GM23248 (cell line): ENCODE measurements around the gene KLHDC8B. TPM values are rescaled to one million over a fixed set of nuclear protein-coding genes. Genes with fewer than 3 reads are reported as not detected.

Experiments used
- DNase-seq: peaks from one replicate; pipeline ENCODE4 v3.0.0-alpha.2; 2015
- H2AFZ ChIP-seq: fragments of 200-600 bp; sonication (generic); 2 replicates; pipeline ENCODE4 v1.6.1; 2016; ENCODE audit warnings: antibody characterized with exemption
- H3F3A ChIP-seq: fragments of 200-600 bp; sonication (generic); 2 replicates; pipeline ENCODE4 v1.6.1; 2016; ENCODE audit warnings: mild to moderate bottlenecking, antibody characterized with exemption, mixed run types; ENCODE audit not compliant: insufficient read depth
- H3K27ac ChIP-seq: fragments of 200-600 bp; sonication (generic); 2 replicates; pipeline ENCODE4 v1.5.1; 2016; ENCODE audit warnings: mild to moderate bottlenecking
- H3K27me3 ChIP-seq: fragments of 200-600 bp; sonication (generic); replicated peaks from 2 replicates; pipeline ENCODE4 v1.6.1; 2016; ENCODE audit warnings: mild to moderate bottlenecking; ENCODE audit not compliant: insufficient read depth
- H3K36me3 ChIP-seq: fragments of 200-600 bp; sonication (generic); 2 replicates; pipeline ENCODE4 v1.6.1; 2016; ENCODE audit warnings: low read depth, mild to moderate bottlenecking
- H3K4me1 ChIP-seq: fragments of 200-600 bp; sonication (generic); 2 replicates; pipeline ENCODE4 v1.6.1; 2016; ENCODE audit warnings: mild to moderate bottlenecking; ENCODE audit not compliant: insufficient read depth
- H3K4me2 ChIP-seq: fragments of 200-600 bp; sonication (generic); one replicate; pipeline ENCODE4 v1.6.1; 2016; ENCODE audit warnings: mild to moderate bottlenecking; ENCODE audit not compliant: unreplicated experiment
- H3K4me3 ChIP-seq: fragments of 200-600 bp; sonication (generic); 2 replicates; pipeline ENCODE4 v1.5.1; 2016; ENCODE audit warnings: mild to moderate bottlenecking
- H3K79me2 ChIP-seq: fragments of 200-600 bp; sonication (generic); 2 replicates; pipeline ENCODE4 v1.6.1; 2016; ENCODE audit warnings: mild to moderate bottlenecking; ENCODE audit not compliant: insufficient read depth
- H3K9ac ChIP-seq: fragments of 200-600 bp; sonication (generic); 2 replicates; pipeline ENCODE4 v1.6.1; 2016; ENCODE audit warnings: mild to moderate bottlenecking
- H3K9me2 ChIP-seq: fragments of 200-600 bp; sonication (generic); 2 replicates; pipeline ENCODE4 v1.6.1; 2016; ENCODE audit warnings: mixed run types, mild to moderate bottlenecking, moderate library complexity; ENCODE audit not compliant: insufficient read depth
- H3K9me3 ChIP-seq: fragments of 200-600 bp; sonication (generic); one replicate; pipeline ENCODE4 v1.6.1; 2017; ENCODE audit warnings: low read depth
- H4K20me1 ChIP-seq: fragments of 200-600 bp; sonication (generic); 2 replicates; pipeline ENCODE4 v1.6.0; 2016; ENCODE audit not compliant: insufficient read depth
- EZH2 ChIP-seq: fragments of 200-600 bp; sonication (generic); IDR thresholded peaks from 2 replicates; pipeline ENCODE4 v1.6.1; 2018; ENCODE audit warnings: antibody characterized with exemption, mild to moderate bottlenecking; ENCODE audit not compliant: insufficient read depth, poor library complexity, severe bottlenecking
- EZH2phosphoT487 ChIP-seq: fragments of 200-600 bp; sonication (generic); IDR thresholded peaks from 2 replicates; pipeline ENCODE4 v1.6.1; 2018; ENCODE audit warnings: antibody characterized with exemption, moderate library complexity, mild to moderate bottlenecking, low read depth; ENCODE audit not compliant: insufficient read depth
- WGBS, 2 experiments: methylation state at CpG; one replicate each; pipeline ENCODE4 v1.1.6; 2015 to 2017; ENCODE audit warnings: low lambda C conversion rate in 2 of 2, low coverage in 1 of 2; ENCODE audit errors: missing lambda C conversion rate in 2 of 2; 5-methylcytosine and 5-hydroxymethylcytosine counted together
- in situ Hi-C: fragments of 300-500 bp; cut with MboI; formaldehyde crosslinking; loops from 2 replicates; pipeline ENCODE4 v1.15.0; 2020
- polyA plus RNA-seq: library from polyadenylated mRNA; unstranded; fragments of >200 nt; fragmentation: Nextera tagmentation; extraction: Ambion mirVana; gene quantifications from 2 replicates; pipeline ENCODE4 v1.2.1, GENCODE V29; 2016
- total RNA-seq: library from RNA; depleted of rRNA; stranded (reverse); fragments of >200 nt; shearing (Covaris generic); gene quantifications from 2 replicates; pipeline ENCODE4 v1.2.3, GENCODE V29; 2014

Gene KLHDC8B
- total and polyA plus RNA-seq, 2 experiments from 2014 or later: 13.5 to 19.5 TPM

- in situ Hi-C loops: no loop called here
- 87 to 91% methylated on average over 17 of the region's 17 CpGs for WGBS, 2 experiments
- Histone ChIP-seq H2AFZ (no peak overlapping the region), H3F3A (peaks cover 33% of the 10 kb centered on the region), H4K20me1 (no peaks in the 10 kb centered on the region), H3K4me3 (no peak overlapping the region), H3K4me1 (peaks cover 9% of the 10 kb centered on the region; the same call in 1 of the 2 replicates), H3K27ac (no peak overlapping the region), H3K36me3 (peaks cover 8% of the 10 kb centered on the region; the same call in 1 of the 2 replicates), H3K27me3 (no peaks in the 10 kb centered on the region), H3K9ac (no peak overlapping the region), H3K4me2 (no peak overlapping the region), H3K9me2 (no peaks in the 10 kb centered on the region), H3K9me3 (no peaks in the 10 kb centered on the region), H3K79me2 (peaks cover 42% of the 10 kb centered on the region)
- no peak for TF ChIP-seq EZH2
- TF ChIP-seq EZH2phosphoT487: no peak
- no peak for DNase-seq
Observed at GRCh38 chr3:49123687-49124086, 47.7 kb upstream of the KLHDC8B start.

- DNase-seq: no peak
- peaks cover 6% of the 10 kb centered on the region; the same call in 1 of the 2 replicates for H3K4me1 ChIP-seq
- in situ Hi-C loops: no loop called here
Observed at GRCh38 chr3:49124203-49124602, 47.2 kb upstream of the KLHDC8B start.

GRCh38 chr3:49124991-49125670 lies 46.3 kb upstream of the KLHDC8B start:
- WGBS, 2 experiments: 78 to 82% methylated on average over 14 of the region's 14 CpGs
- no peak overlapping the region for H3K9ac ChIP-seq
- peaks cover 8% of the 10 kb centered on the region; the same call in 1 of the 2 replicates for H3K36me3 ChIP-seq
- H3K9me3 ChIP-seq: no peaks in the 10 kb centered on the region
- H4K20me1 ChIP-seq: no peaks in the 10 kb centered on the region
- DNase-seq: no peak
- H3K4me1 ChIP-seq: no peaks in the 10 kb centered on the region
- no peaks in the 10 kb centered on the region for H3K27me3 ChIP-seq
- H3F3A ChIP-seq: peaks cover 19% of the 10 kb centered on the region
- peaks cover 42% of the 10 kb centered on the region for H3K79me2 ChIP-seq
- no peak overlapping the region for H3K27ac ChIP-seq
- no peak overlapping the region for H3K4me3 ChIP-seq
- no peak overlapping the region for H2AFZ ChIP-seq
- in situ Hi-C loops: no loop called here
- no peak for TF ChIP-seq EZH2
- no peak for TF ChIP-seq EZH2phosphoT487
- no peaks in the 10 kb centered on the region for H3K9me2 ChIP-seq
- no peak overlapping the region for H3K4me2 ChIP-seq

More at GRCh38 chr3:49124203-49124602, 47.2 kb upstream of the KLHDC8B start:
- H3K27me3 ChIP-seq: no peaks in the 10 kb centered on the region
- no peaks in the 10 kb centered on the region for H3K9me3 ChIP-seq
- H3K79me2 ChIP-seq: peaks cover 42% of the 10 kb centered on the region
- no peak overlapping the region for H3K4me2 ChIP-seq
- H3K9me2 ChIP-seq: no peaks in the 10 kb centered on the region
- no peak for TF ChIP-seq EZH2phosphoT487
- TF ChIP-seq EZH2: no peak
- H3K27ac ChIP-seq: no peak overlapping the region
- H4K20me1 ChIP-seq: no peaks in the 10 kb centered on the region
- no peak overlapping the region for H3K9ac ChIP-seq
- no peak overlapping the region for H2AFZ ChIP-seq
- H3F3A ChIP-seq: peaks cover 27% of the 10 kb centered on the region
- H3K4me3 ChIP-seq: no peak overlapping the region
- WGBS, 2 experiments: 76 to 80% methylated on average over 7 of the region's 7 CpGs
- H3K36me3 ChIP-seq: peaks cover 8% of the 10 kb centered on the region; the same call in 1 of the 2 replicates

GRCh38 chr3:49131040-49131439 lies 40.4 kb upstream of the KLHDC8B start:
- H3K36me3 ChIP-seq: peaks cover 5% of the 10 kb centered on the region; the same call in 1 of the 2 replicates
- H3K27ac ChIP-seq: no peak overlapping the region
- in situ Hi-C loops: no loop called here

More at GRCh38 chr3:49131040-49131439, 40.4 kb upstream of the KLHDC8B start:
- Histone ChIP-seq H3K27me3 (no peaks in the 10 kb centered on the region), H3K9ac (peak overlapping the region; percentile 86; the same call in 1 of the 2 replicates), H3K9me2 (no peaks in the 10 kb centered on the region), H3F3A (no peaks in the 10 kb centered on the region), H4K20me1 (no peaks in the 10 kb centered on the region), H3K4me1 (peaks cover 13% of the 10 kb centered on the region; the same call in 1 of the 2 replicates), H3K79me2 (peaks cover 67% of the 10 kb centered on the region), H3K4me3 (no peak overlapping the region), H2AFZ (no peak overlapping the region), H3K4me2 (no peak overlapping the region), H3K9me3 (no peaks in the 10 kb centered on the region)
- DNase-seq: no peak
- WGBS, 2 experiments: 60% methylated on average over 12 of the region's 12 CpGs
- no peak for TF ChIP-seq EZH2phosphoT487
- TF ChIP-seq EZH2: no peak
